Activated naive CD4-positive, alpha-beta T cell (primary cell): ENCODE data around the gene PTGR3.
"Not testable (repeated sequence)": the region's sequence is repeated elsewhere in the genome, so short reads cannot be mapped to it uniquely, and the experiment has no call there.

Experiments used
- DNase-seq, 4 experiments: peaks; one replicate each; lab custom pipeline; 2025; lab: John Stamatoyannopoulos, UW

Gene PTGR3

GRCh38 chr18:75202696-75203365 is 6.1 kb downstream of the PTGR3 start:
- DNase-seq = no peak

- no peak for DNase-seq
Observed at GRCh38 chr18:75201282-75202270, 7.4 kb downstream of the PTGR3 start.

GRCh38 chr18:75200605-75201280 is 8.2 kb downstream of the PTGR3 start:
- no peak for DNase-seq

- no peak for DNase-seq
Observed at GRCh38 chr18:75200071-75200470, 8.9 kb downstream of the PTGR3 start.

- no peak for DNase-seq
Observed at GRCh38 chr18:75199327-75199726, 9.6 kb downstream of the PTGR3 start.

- DNase-seq = no peak
Observed at GRCh38 chr18:75198036-75198435, 10.9 kb downstream of the PTGR3 start.

GRCh38 chr18:75192899-75193298 is 16.0 kb downstream of the PTGR3 start:
- no peak for DNase-seq

GRCh38 chr18:75189696-75190095 is 19.2 kb downstream of the PTGR3 start:
- DNase-seq = no peak

- DNase-seq = not testable (repeated sequence)
Observed at GRCh38 chr18:75187702-75188101, 21.2 kb downstream of the PTGR3 start.

- no peak for DNase-seq
Observed at GRCh38 chr18:75185460-75185859, 23.5 kb downstream of the PTGR3 start.

- no peak for DNase-seq
Observed at GRCh38 chr18:75183973-75184493, 24.9 kb downstream of the PTGR3 start.

GRCh38 chr18:75183524-75183923 is 25.4 kb downstream of the PTGR3 start:
- no peak for DNase-seq

GRCh38 chr18:75179819-75180600 is 28.9 kb downstream of the PTGR3 start:
- DNase-seq = no peak

- DNase-seq = no peak
Observed at GRCh38 chr18:75178376-75178775, 30.6 kb downstream of the PTGR3 start.

GRCh38 chr18:75176849-75177248 is 32.1 kb downstream of the PTGR3 start:
- no peak for DNase-seq

- no peak for DNase-seq
Observed at GRCh38 chr18:75173738-75174137, 35.2 kb downstream of the PTGR3 start.

GRCh38 chr18:75173125-75173432 is 35.9 kb downstream of the PTGR3 start:
- no peak for DNase-seq

- DNase-seq = no peak
Observed at GRCh38 chr18:75172299-75173124, 36.4 kb downstream of the PTGR3 start.

- DNase-seq = no peak
Observed at GRCh38 chr18:75170916-75171315, 38.0 kb downstream of the PTGR3 start.

GRCh38 chr18:75170022-75170789 is 38.7 kb downstream of the PTGR3 start:
- DNase-seq = no peak
